Ishikawa (cell line): ENCODE data around the gene POLN.

ENCODE experiments used
- TAF1 ChIP-seq: IDR thresholded peaks from 2 replicates; pipeline ENCODE4 v1.6.1; 2012; ENCODE audit warnings: low read depth, mild to moderate bottlenecking
- TF ChIP-seq, protein P1 (sequence below): IDR thresholded peaks from 2 replicates; pipeline ENCODE4 v1.6.1; 2012; ENCODE audit warnings: low read depth, mild to moderate bottlenecking

DNA sequence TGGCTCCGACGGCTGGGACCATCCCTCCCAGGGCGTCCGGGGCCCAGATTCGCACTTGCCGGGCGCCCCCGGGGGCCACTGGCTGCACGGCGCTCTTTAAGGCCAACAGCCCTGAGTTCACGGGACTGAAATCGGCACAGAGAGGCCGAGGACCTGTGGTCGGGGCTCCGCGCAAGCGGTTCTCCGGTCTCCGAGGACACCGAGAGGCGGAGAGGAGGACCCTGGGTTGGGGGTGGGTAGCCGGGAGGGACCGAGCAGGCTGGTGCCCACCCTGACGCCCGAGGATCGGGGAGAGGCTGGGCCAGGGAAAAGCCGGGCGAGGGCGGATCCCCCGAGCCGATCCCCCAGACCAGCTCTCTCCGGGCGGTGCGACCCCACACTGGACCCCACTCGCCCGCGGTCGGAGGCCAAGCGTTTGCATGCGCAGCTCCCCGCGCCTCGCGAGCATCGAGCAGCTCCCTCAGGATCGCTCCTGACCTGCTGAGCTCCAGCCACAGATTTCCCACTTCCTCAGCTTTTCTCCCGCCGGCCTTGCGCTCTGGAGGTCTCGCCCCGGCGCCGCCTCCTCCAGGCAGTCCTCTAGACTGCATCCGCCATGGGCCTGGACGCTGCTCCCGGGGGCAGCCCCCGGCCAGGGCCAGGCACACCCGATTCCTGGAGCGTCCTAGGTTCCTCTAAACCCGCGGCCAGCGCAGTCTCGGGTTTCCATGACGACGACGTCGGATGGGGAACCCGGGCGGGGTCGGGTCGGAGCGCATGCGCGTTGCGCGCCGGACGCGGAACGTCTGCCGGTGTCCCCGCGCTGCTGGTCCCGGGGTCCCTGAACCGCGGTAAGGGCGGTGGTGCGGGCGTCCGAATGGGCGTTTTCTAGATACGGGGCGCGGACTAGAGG is 200.4 kb downstream of the POLN start:
- TF ChIP-seq TAF1, result peak; percentile 39; the same call in 1 of the 2 replicates
- TF ChIP-seq, protein P1, sequence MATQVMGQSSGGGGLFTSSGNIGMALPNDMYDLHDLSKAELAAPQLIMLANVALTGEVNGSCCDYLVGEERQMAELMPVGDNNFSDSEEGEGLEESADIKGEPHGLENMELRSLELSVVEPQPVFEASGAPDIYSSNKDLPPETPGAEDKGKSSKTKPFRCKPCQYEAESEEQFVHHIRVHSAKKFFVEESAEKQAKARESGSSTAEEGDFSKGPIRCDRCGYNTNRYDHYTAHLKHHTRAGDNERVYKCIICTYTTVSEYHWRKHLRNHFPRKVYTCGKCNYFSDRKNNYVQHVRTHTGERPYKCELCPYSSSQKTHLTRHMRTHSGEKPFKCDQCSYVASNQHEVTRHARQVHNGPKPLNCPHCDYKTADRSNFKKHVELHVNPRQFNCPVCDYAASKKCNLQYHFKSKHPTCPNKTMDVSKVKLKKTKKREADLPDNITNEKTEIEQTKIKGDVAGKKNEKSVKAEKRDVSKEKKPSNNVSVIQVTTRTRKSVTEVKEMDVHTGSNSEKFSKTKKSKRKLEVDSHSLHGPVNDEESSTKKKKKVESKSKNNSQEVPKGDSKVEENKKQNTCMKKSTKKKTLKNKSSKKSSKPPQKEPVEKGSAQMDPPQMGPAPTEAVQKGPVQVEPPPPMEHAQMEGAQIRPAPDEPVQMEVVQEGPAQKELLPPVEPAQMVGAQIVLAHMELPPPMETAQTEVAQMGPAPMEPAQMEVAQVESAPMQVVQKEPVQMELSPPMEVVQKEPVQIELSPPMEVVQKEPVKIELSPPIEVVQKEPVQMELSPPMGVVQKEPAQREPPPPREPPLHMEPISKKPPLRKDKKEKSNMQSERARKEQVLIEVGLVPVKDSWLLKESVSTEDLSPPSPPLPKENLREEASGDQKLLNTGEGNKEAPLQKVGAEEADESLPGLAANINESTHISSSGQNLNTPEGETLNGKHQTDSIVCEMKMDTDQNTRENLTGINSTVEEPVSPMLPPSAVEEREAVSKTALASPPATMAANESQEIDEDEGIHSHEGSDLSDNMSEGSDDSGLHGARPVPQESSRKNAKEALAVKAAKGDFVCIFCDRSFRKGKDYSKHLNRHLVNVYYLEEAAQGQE, result no peak
